Tibial artery (tissue), 4 donors: ENCODE measurements around the gene ZNF835.

Experiments
- DNase-seq, 2 donors: peaks; one replicate each; pipeline ENCODE4 v3.0.0-alpha.2; 2019
- H3K27ac ChIP-seq, 2 donors: fragments of 200-600 bp; sonication (generic) in 1 of 2; 1 replicate in 1 of 2; 2 replicates in 1 of 2; pipeline ENCODE4 v1.5.1; 2018 to 2019; ENCODE audit warnings: mild to moderate bottlenecking in 1 of 2
- H3K27me3 ChIP-seq, 2 donors: fragments of 200-600 bp; sonication (generic) in 1 of 2; one replicate each; pipeline versions ENCODE4 v1.5.1 to v1.6.0; 2016 to 2019
- H3K36me3 ChIP-seq, 3 donors: fragments of 200-600 bp; sonication (generic) in 2 of 3; one replicate each; pipeline ENCODE4 v1.5.1; 2016 to 2019; ENCODE audit warnings: mild to moderate bottlenecking in 2 of 3
- H3K4me1 ChIP-seq, 4 donors: fragments of 200-600 bp; sonication (generic) in 2 of 4; 1 replicate in 3 of 4; 2 replicates in 1 of 4; pipeline ENCODE4 v1.5.1; 2016 to 2019
- H3K4me3 ChIP-seq, 2 donors: fragments of 200-600 bp; sonication (generic) in 1 of 2; 1 replicate in 1 of 2; 2 replicates in 1 of 2; pipeline ENCODE4 v1.5.1; 2018 to 2019; ENCODE audit warnings: mild to moderate bottlenecking in 2 of 2
- H3K9me3 ChIP-seq, 3 donors: fragments of 200-600 bp; sonication (generic) in 1 of 3; one replicate each; pipeline ENCODE4 v1.5.1; 2016 to 2019
- CTCF ChIP-seq, 2 experiments: fragments of 200-600 bp in 1 of 2; fragments of 450-650 bp in 1 of 2; IDR thresholded peaks; one replicate each; pipeline ENCODE4 v1.5.1; 2017 to 2019; ENCODE audit warnings: antibody characterized with exemption in 2 of 2, mild to moderate bottlenecking in 1 of 2, moderate library complexity in 1 of 2
- intact Hi-C: fragments of 100-400 bp; cut with DNase I; formaldehyde crosslinking; loops from one replicate; pipeline ENCODE4 v1.15.0; 2023; ENCODE audit warnings: low total_unique reads

The ZNF835 gene

GRCh38 chr19:56663931-56664500 lies 7.5 kb downstream of the ZNF835 start:
- no peaks in the 10 kb centered on the region for H3K27me3 ChIP-seq
- H3K36me3 ChIP-seq, result peaks cover 19 to 32% (median 32%) of the 10 kb centered on the region in 3 donors
- H3K27ac ChIP-seq, result no peak overlapping the region
- H3K4me1 ChIP-seq, result peaks cover 0 to 5% (median 3%) of the 10 kb centered on the region in 4 donors
- TF ChIP-seq CTCF (IDR thresholded peaks at IDR 0.05), result no peak
- no peak for DNase-seq
- intact Hi-C loops, result no loop called here
- H3K9me3 ChIP-seq, result peaks cover 0 to 7% (median 0%) of the 10 kb centered on the region in 3 donors
- H3K4me3 ChIP-seq, result no peak overlapping the region

GRCh38 chr19:56661248-56661647 lies 10.3 kb downstream of the ZNF835 start:
- Histone ChIP-seq H3K27me3 (no peaks in the 10 kb centered on the region), H3K9me3 (peaks cover 0 to 7% (median 0%) of the 10 kb centered on the region in 3 donors), H3K4me3 (no peak overlapping the region), H3K27ac (no peak overlapping the region), H3K36me3 (peaks cover 19 to 32% (median 21%) of the 10 kb centered on the region in 3 donors), H3K4me1 (peaks cover 0 to 5% (median 3%) of the 10 kb centered on the region in 4 donors)
- intact Hi-C loops, result no loop called here
- TF ChIP-seq CTCF (IDR thresholded peaks at IDR 0.05), result no peak
- DNase-seq, result no peak

GRCh38 chr19:56660381-56661107 lies 11.0 kb downstream of the ZNF835 start:
- Histone ChIP-seq H3K9me3 (peaks cover 0 to 7% (median 0%) of the 10 kb centered on the region in 3 donors), H3K4me3 (peak overlapping the region in 1 of 2 donors; percentile 33), H3K36me3 (peaks cover 19 to 32% (median 21%) of the 10 kb centered on the region in 3 donors), H3K27ac (no peak overlapping the region), H3K4me1 (peaks cover 0 to 5% (median 3%) of the 10 kb centered on the region in 4 donors), H3K27me3 (no peaks in the 10 kb centered on the region)
- intact Hi-C loops, result no loop called here
- peak in 1 of 2 experiments; percentile 36 for TF ChIP-seq CTCF (IDR thresholded peaks at IDR 0.05)
- DNase-seq, result no peak

GRCh38 chr19:56654151-56654550 lies 17.4 kb downstream of the ZNF835 start:
- TF ChIP-seq CTCF (IDR thresholded peaks at IDR 0.05), result no peak
- no peak for DNase-seq
- H3K4me1 ChIP-seq, result no peaks in the 10 kb centered on the region
- peaks cover 0 to 6% (median 5%) of the 10 kb centered on the region in 3 donors for H3K9me3 ChIP-seq
- H3K27me3 ChIP-seq, result no peaks in the 10 kb centered on the region
- no peak overlapping the region for H3K27ac ChIP-seq
- H3K36me3 ChIP-seq, result no peaks in the 10 kb centered on the region
- H3K4me3 ChIP-seq, result no peak overlapping the region
- intact Hi-C loops, result no loop called here

- no peak for DNase-seq
- no peak overlapping the region for H3K4me3 ChIP-seq
- intact Hi-C loops, result no loop called here
- no peak for TF ChIP-seq CTCF (IDR thresholded peaks at IDR 0.05)
- peaks cover 0 to 12% (median 0%) of the 10 kb centered on the region in 3 donors for H3K36me3 ChIP-seq
- peaks cover 0 to 29% (median 15%) of the 10 kb centered on the region in 3 donors for H3K9me3 ChIP-seq
- H3K27ac ChIP-seq, result no peak overlapping the region
- no peaks in the 10 kb centered on the region for H3K4me1 ChIP-seq
- peaks cover 0 to 15% of the 10 kb centered on the region in 2 donors for H3K27me3 ChIP-seq
Measured at GRCh38 chr19:56643460-56643955, 28.0 kb downstream of the ZNF835 start.
